SK-MEL-5 (cell line): ENCODE data around the gene SIPA1. TPM values are rescaled to one million over a fixed set of nuclear protein-coding genes. Genes with fewer than 3 reads are reported as not detected.

Experiments
- DNase-seq: peaks from one replicate; pipeline ENCODE4 v3.0.0-alpha.2; 2016; ENCODE audit warnings: low read depth, low spot score
- in situ Hi-C: cut with HindIII; loops from 2 replicates; pipeline ENCODE4 v1.10.0; 2016; ENCODE audit warnings: low sequenced_read_pairs, high pct_unique_total_duplicates, low pct_unique_long_range_greater_than_20kb
- total RNA-seq: library from RNA; depleted of rRNA; stranded (reverse); fragments of >200 nt; shearing (Covaris generic); gene quantifications from 2 replicates; pipeline ENCODE4 v1.2.3, GENCODE V29; 2014

Gene SIPA1
- total RNA-seq, 1 experiment from 2014 or later = 13.7 TPM

- in situ Hi-C loops = no loop called here
- DNase-seq = peak; percentile 38
Observed at GRCh38 chr11:65606876-65607613, 30.9 kb upstream of the SIPA1 start.

GRCh38 chr11:65607614-65608426 is 30.1 kb upstream of the SIPA1 start:
- DNase-seq = no peak
- in situ Hi-C loops = no loop called here

- in situ Hi-C loops = no loop called here
- no peak for DNase-seq
Observed at GRCh38 chr11:65609229-65609628, 28.7 kb upstream of the SIPA1 start.

GRCh38 chr11:65609665-65610064 is 28.2 kb upstream of the SIPA1 start:
- no peak for DNase-seq
- in situ Hi-C loops = no loop called here

GRCh38 chr11:65610404-65610803 is 27.5 kb upstream of the SIPA1 start:
- in situ Hi-C loops = no loop called here
- no peak for DNase-seq

GRCh38 chr11:65611028-65611757 is 26.7 kb upstream of the SIPA1 start:
- peak; percentile 25 for DNase-seq
- in situ Hi-C loops = no loop called here

- no peak for DNase-seq
- in situ Hi-C loops = no loop called here
Observed at GRCh38 chr11:65611758-65612603, 25.9 kb upstream of the SIPA1 start.

- in situ Hi-C loops = no loop called here
- no peak for DNase-seq
Observed at GRCh38 chr11:65612691-65613090, 25.2 kb upstream of the SIPA1 start.

GRCh38 chr11:65613091-65613928 is 24.6 kb upstream of the SIPA1 start:
- in situ Hi-C loops = no loop called here
- no peak for DNase-seq

GRCh38 chr11:65615229-65615949 is 22.5 kb upstream of the SIPA1 start, which contains the start of gene PCNX3:
TSS of gene PCNX3 (plus strand) at chr11:65615776. CDS start at chr11:65616312, 536 bp downstream.
- peak; percentile 99 for DNase-seq
- in situ Hi-C loops = no loop called here

GRCh38 chr11:65615950-65616574 is 21.8 kb upstream of the SIPA1 start:
- peak; percentile 22 for DNase-seq
- in situ Hi-C loops = no loop called here

GRCh38 chr11:65616575-65617001 is 21.3 kb upstream of the SIPA1 start:
- DNase-seq = no peak
- in situ Hi-C loops = no loop called here

- in situ Hi-C loops = no loop called here
- DNase-seq = no peak
Observed at GRCh38 chr11:65617136-65617850, 20.6 kb upstream of the SIPA1 start.

- no peak for DNase-seq
- in situ Hi-C loops = no loop called here
Observed at GRCh38 chr11:65617990-65618751, 19.7 kb upstream of the SIPA1 start.
